Tibial nerve (tissue), 4 donors: Measurements from ENCODE around the gene MICALL2. TPM values are rescaled to one million over a fixed set of nuclear protein-coding genes. Genes with fewer than 3 reads are reported as not detected.
"Not testable (repeated sequence)": the region's sequence is repeated elsewhere in the genome, so short reads cannot be mapped to it uniquely, and the experiment has no call there.

Experiments
- DNase-seq, 2 donors: peaks; one replicate each; pipeline ENCODE4 v3.0.0-alpha.2; 2019; ENCODE audit warnings: low spot score in 2 of 2
- H3K27ac ChIP-seq, 4 donors: fragments of 200-600 bp; sonication (generic) in 3 of 4; one replicate each; pipeline ENCODE4 v1.5.1; 2017 to 2019; ENCODE audit warnings: mild to moderate bottlenecking in 1 of 4
- H3K27me3 ChIP-seq, 2 donors: fragments of 200-600 bp; sonication (generic) in 1 of 2; one replicate each; pipeline versions ENCODE4 v1.5.1 to v1.6.0; 2017 to 2019
- H3K36me3 ChIP-seq, 3 donors: fragments of 200-600 bp; sonication (generic); one replicate each; pipeline ENCODE4 v1.5.1; 2018 to 2019
- H3K4me1 ChIP-seq, 4 donors: fragments of 200-600 bp; sonication (generic) in 3 of 4; one replicate each; pipeline ENCODE4 v1.5.1; 2017 to 2019
- H3K4me3 ChIP-seq, 4 donors: fragments of 200-600 bp; sonication (generic) in 3 of 4; one replicate each; pipeline ENCODE4 v1.5.1; 2017 to 2019; ENCODE audit warnings: mild to moderate bottlenecking in 1 of 4, moderate library complexity in 1 of 4
- H3K9me3 ChIP-seq, 4 donors: fragments of 200-600 bp; sonication (generic) in 3 of 4; one replicate each; pipeline ENCODE4 v1.5.1; 2017 to 2019
- EP300 ChIP-seq, 2 donors: sonication (generic); formaldehyde crosslinking; IDR thresholded peaks; one replicate each; pipeline ENCODE4 v1.6.1; 2017; ENCODE audit warnings: antibody characterized with exemption in 2 of 2, mild to moderate bottlenecking in 1 of 2
- POLR2A ChIP-seq, 2 donors: fragments of 450-650 bp; IDR thresholded peaks; one replicate each; pipeline ENCODE4 v1.6.1; 2017; ENCODE audit warnings: antibody characterized with exemption in 2 of 2, mild to moderate bottlenecking in 2 of 2, moderate library complexity in 2 of 2
- WGBS, 2 donors: methylation state at CpG; one replicate each; pipeline ENCODE4 v1.1.5; 2018; 5-methylcytosine and 5-hydroxymethylcytosine counted together
- total RNA-seq, 4 donors: library from RNA; depleted of rRNA; stranded (reverse); fragments of >200 nt; gene quantifications; one replicate each; pipeline ENCODE4 v1.1.0, GENCODE V29; 2016
- TF ChIP-seq, protein P1 (sequence below), 5 experiments: fragments of 200-600 bp in 3 of 5; fragments of 450-650 bp in 2 of 5; sonication (generic) in 3 of 5; IDR thresholded peaks; one replicate each; pipeline ENCODE4 v1.5.1; 2016 to 2019; ENCODE audit warnings: antibody characterized with exemption in 5 of 5, mild to moderate bottlenecking in 3 of 5, moderate library complexity in 2 of 5

The MICALL2 gene
- total RNA-seq, 4 donors from 2014 or later: 67.6 to 153 (median 104) TPM

DNA sequence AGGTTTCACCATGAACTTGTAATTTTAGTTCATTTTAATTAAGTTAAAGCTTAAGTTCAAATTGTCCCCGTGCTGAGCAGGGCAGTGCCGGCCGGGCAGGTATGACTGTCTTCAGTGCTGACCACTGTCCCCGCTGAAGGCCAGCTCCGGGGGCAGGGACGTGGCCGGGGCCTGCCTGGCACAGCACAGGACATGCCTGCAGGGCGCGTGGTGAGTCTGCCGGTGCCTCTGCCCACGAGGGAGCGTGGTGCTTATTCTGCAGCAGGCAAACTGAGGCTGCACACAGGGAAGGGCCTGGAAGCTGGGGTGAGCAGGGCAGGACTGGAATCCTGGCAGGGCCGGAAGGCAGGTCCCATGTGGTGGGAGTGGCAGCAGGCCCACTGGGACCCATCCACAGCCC lies 9.8 kb downstream of the MICALL2 start:
- DNase-seq: no peak
- Histone ChIP-seq H3K4me1 (peaks cover 0 to 94% (median 73%) of the 10 kb centered on the region in 4 donors), H3K27ac (peak overlapping the region; percentile 82 to 91 (median 83)), H3K36me3 (peaks cover 0 to 17% (median 0%) of the 10 kb centered on the region in 3 donors), H3K27me3 (no peaks in the 10 kb centered on the region), H3K4me3 (no peak overlapping the region), H3K9me3 (no peaks in the 10 kb centered on the region)
- 48 to 50% methylated on average over 13 of the region's 13 CpGs for WGBS, 2 donors
- no peak for TF ChIP-seq POLR2A (IDR thresholded peaks at IDR 0.05)
- TF ChIP-seq, protein P1, sequence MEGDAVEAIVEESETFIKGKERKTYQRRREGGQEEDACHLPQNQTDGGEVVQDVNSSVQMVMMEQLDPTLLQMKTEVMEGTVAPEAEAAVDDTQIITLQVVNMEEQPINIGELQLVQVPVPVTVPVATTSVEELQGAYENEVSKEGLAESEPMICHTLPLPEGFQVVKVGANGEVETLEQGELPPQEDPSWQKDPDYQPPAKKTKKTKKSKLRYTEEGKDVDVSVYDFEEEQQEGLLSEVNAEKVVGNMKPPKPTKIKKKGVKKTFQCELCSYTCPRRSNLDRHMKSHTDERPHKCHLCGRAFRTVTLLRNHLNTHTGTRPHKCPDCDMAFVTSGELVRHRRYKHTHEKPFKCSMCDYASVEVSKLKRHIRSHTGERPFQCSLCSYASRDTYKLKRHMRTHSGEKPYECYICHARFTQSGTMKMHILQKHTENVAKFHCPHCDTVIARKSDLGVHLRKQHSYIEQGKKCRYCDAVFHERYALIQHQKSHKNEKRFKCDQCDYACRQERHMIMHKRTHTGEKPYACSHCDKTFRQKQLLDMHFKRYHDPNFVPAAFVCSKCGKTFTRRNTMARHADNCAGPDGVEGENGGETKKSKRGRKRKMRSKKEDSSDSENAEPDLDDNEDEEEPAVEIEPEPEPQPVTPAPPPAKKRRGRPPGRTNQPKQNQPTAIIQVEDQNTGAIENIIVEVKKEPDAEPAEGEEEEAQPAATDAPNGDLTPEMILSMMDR (IDR thresholded peaks at IDR 0.05): no peak
- no peak for TF ChIP-seq EP300 (IDR thresholded peaks at IDR 0.05)

DNA sequence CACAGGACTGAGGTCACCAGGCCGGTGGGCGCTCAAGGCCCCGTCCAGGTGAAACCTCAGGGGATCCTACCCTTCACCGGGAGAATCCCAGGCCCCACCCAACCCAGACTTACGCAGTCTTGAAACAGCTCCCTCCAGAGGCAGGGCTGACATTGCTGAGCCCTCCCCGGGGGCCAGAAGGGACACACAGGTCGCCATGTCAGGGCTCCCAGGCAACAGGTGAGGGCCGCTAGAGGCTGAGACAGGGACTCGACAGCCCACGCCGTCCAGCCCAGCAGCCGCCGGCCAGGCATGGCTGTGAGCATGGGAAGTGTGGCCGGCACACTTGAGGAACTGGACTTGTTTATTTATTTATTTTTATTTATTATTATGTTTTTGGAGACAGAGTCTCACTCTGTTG lies 10.3 kb downstream of the MICALL2 start:
- H3K36me3 ChIP-seq: peaks cover 0 to 22% (median 0%) of the 10 kb centered on the region in 3 donors
- 76 to 86% methylated on average over 11 to 14 of the region's 14 CpGs for WGBS, 2 donors
- peak overlapping the region; percentile 82 to 91 (median 83) for H3K27ac ChIP-seq
- no peak for DNase-seq
- TF ChIP-seq, protein P1 (IDR thresholded peaks at IDR 0.05): no peak
- TF ChIP-seq EP300 (IDR thresholded peaks at IDR 0.05): no peak
- H3K4me1 ChIP-seq: peaks cover 0 to 89% (median 68%) of the 10 kb centered on the region in 4 donors
- H3K4me3 ChIP-seq: no peak overlapping the region
- no peaks in the 10 kb centered on the region for H3K27me3 ChIP-seq
- no peaks in the 10 kb centered on the region for H3K9me3 ChIP-seq

DNA sequence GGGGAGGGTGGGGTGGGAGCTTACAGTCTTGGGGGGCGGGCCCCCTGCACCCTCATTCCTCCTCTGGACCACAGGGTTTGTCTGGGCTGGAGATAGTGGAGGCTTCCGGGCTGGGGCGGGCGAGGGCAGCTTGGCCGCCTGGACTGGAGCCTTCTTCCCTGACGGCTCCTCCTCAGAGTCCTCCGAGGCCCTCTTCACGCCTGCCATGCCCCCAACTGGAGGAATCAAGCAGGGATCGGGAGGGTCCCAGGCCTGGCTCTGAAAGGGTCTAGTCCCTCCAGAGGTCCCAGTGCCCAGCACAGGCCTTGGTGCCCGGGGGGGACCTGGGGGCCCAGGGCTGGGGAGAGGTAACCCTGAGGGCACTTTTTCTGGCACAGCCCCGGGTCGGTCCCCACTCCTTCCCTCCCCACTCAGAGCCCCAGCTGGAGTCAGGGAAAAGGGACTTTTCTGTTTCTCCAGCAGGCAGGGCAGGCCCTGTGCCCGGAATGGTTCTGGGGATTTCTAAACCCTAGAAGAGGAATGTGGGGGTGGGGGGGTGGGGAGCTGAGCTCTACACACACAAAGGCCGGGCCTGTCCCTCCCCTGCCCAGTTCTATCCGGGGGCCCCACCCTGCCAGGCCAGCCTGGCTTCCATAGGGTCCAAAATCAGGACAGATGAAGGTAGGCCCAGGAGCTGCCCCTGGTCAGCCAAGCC lies 11.6 kb downstream of the MICALL2 start:
- WGBS, 2 donors: 20 to 30% methylated on average over 6 to 14 of the region's 15 CpGs
- Histone ChIP-seq H3K4me1 (peaks cover 0 to 76% (median 57%) of the 10 kb centered on the region in 4 donors), H3K36me3 (peaks cover 0 to 33% (median 0%) of the 10 kb centered on the region in 3 donors), H3K27ac (peak overlapping the region; percentile 82 to 91 (median 86)), H3K4me3 (peak overlapping the region in 2 of 4 donors; percentile 4 to 31), H3K9me3 (no peaks in the 10 kb centered on the region), H3K27me3 (no peaks in the 10 kb centered on the region)
- TF ChIP-seq EP300 (IDR thresholded peaks at IDR 0.05) (peak in 1 of 2 donors; percentile 55), POLR2A (IDR thresholded peaks at IDR 0.05) (no peak)
- TF ChIP-seq, protein P1 (IDR thresholded peaks at IDR 0.05): peak in 1 of 5 experiments; percentile 9
- no peak for DNase-seq

DNA sequence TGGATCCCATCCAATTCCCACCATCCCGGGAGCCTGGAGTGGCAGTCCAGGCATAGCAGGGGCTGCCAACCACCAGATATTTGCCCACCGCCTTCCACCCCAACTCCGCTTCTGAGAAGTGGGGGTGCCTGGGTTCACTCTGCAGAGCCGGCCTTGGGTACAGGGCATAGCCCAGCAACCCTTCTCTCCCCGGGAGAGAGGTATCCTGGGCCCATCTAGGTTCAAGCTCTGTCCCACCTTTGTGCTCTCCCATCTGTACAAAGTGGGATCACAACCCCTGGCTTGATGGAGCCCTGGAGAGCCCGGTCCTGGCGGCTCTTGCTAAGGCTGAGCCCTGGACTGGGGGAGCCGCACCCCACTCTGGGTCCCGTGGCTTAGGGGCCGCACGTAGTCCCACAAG lies 12.2 kb downstream of the MICALL2 start:
- peak overlapping the region in 2 of 4 donors; percentile 4 to 31 for H3K4me3 ChIP-seq
- peaks cover 0 to 70% (median 51%) of the 10 kb centered on the region in 4 donors for H3K4me1 ChIP-seq
- no peaks in the 10 kb centered on the region for H3K27me3 ChIP-seq
- peaks cover 0 to 39% (median 0%) of the 10 kb centered on the region in 3 donors for H3K36me3 ChIP-seq
- no peaks in the 10 kb centered on the region for H3K9me3 ChIP-seq
- no peak for DNase-seq
- 20 to 55% methylated on average over 1 to 7 of the region's 11 CpGs for WGBS, 2 donors
- TF ChIP-seq, protein P1 (IDR thresholded peaks at IDR 0.05): no peak
- TF ChIP-seq EP300 (IDR thresholded peaks at IDR 0.05): no peak
- H3K27ac ChIP-seq: peak overlapping the region; percentile 82 to 91 (median 86)

DNA sequence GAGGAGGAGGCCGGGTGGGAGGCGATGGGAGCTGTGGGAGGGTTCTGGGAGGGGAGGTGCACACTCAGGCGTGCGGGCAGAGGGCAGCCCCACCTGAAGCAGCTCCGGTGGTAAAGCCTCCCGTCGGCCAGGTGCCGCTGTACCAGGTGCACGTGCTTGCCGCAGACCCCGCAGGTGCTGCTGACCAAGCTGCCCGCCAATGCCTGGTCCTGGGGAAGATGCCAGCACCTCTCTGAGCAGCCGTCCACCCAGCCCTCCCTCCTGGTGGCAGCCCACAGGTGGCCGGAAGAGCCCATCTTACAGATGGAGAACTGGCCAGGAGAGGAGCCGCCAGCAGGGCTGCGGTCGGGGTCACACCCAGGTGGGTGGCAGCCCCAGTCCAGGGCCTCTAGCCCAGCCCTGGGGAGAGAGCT lies 12.6 kb downstream of the MICALL2 start:
- Histone ChIP-seq H3K4me3 (peak overlapping the region in 1 of 4 donors; percentile 31), H3K36me3 (peaks cover 0 to 44% (median 0%) of the 10 kb centered on the region in 3 donors), H3K9me3 (no peaks in the 10 kb centered on the region), H3K27ac (peak overlapping the region; percentile 82 to 91 (median 86)), H3K4me1 (peaks cover 0 to 65% (median 46%) of the 10 kb centered on the region in 4 donors), H3K27me3 (no peaks in the 10 kb centered on the region)
- WGBS, 2 donors: 43 to 51% methylated on average over 17 of the region's 17 CpGs
- no peak for DNase-seq
- TF ChIP-seq POLR2A (IDR thresholded peaks at IDR 0.05): no peak
- TF ChIP-seq EP300 (IDR thresholded peaks at IDR 0.05): no peak
- TF ChIP-seq, protein P1 (IDR thresholded peaks at IDR 0.05): no peak

DNA sequence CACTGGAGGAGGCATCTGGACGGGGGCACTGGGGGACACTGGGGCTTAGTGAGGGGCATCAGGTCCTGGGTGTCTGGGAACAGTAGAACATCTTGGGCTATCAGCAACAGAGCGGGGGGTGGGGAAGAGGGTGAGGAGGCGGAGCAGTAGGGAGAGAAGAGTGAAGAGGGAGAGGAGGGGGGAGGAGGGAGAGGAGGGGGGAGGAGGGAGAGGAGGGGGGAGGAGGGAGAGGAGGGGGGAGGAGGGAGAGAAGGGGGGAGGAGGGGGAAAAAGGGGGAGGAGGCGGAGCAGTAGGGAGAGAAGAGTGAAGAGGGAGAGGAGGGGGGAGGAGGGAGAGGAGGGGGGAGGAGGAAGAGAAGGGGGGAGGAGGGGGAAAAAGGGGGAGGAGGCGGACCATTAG lies 13.2 kb downstream of the MICALL2 start:
- H3K9me3 ChIP-seq, DNase-seq, H3K4me3 ChIP-seq, H3K27me3 ChIP-seq: not testable (repeated sequence)
- Histone ChIP-seq H3K36me3 (peaks cover 0 to 50% (median 0%) of the 10 kb centered on the region in 3 donors), H3K4me1 (peaks cover 0 to 59% (median 41%) of the 10 kb centered on the region in 4 donors), H3K27ac (peak overlapping the region in 2 of 4 donors; percentile 72 to 83)
- WGBS, 2 donors: 60 to 62% methylated on average over 3 to 4 of the region's 5 CpGs
